Measurements from ENCODE around the gene A2ML1. TPM values are rescaled to one million over a fixed set of nuclear protein-coding genes. Genes with fewer than 3 reads are reported as not detected.
"Not testable (repeated sequence)": the region's sequence is repeated elsewhere in the genome, so short reads cannot be mapped to it uniquely, and the experiment has no call there.

A2ML1 gene
- total RNA-seq, 1 experiment from 2014 or later: not detected

- no peak for DNase-seq
- Histone ChIP-seq H4K20me1 (ENCODE audit: insufficient read depth, low read depth, low read length) (no peaks in the 10 kb centered on the region), H3K9ac (ENCODE audit: low read length) (no peak overlapping the region), H3K36me3 (ENCODE audit: insufficient read depth, low read length) (no peaks in the 10 kb centered on the region), H3K27ac (ENCODE audit: low read length) (no peak overlapping the region), H2AFZ (ENCODE audit: low read length) (no peak overlapping the region), H3K4me3 (ENCODE audit: low read length) (no peak overlapping the region), H3K4me1 (ENCODE audit: low read length) (no peaks in the 10 kb centered on the region), H3K79me2 (ENCODE audit: low read length) (no peaks in the 10 kb centered on the region), H3K9me3 (ENCODE audit: low read length) (no peaks in the 10 kb centered on the region), H3K9me2 (replicated peaks; ENCODE audit: insufficient read depth, low read length) (no peaks in the 10 kb centered on the region), H3K4me2 (ENCODE audit: low read depth, low read length, poor library complexity, severe bottlenecking) (no peak overlapping the region), H3K27me3 (ENCODE audit: low read length) (no peaks in the 10 kb centered on the region)
Measured at GRCh38 chr12:8847435-8847834, 25.0 kb downstream of the A2ML1 start.

- Histone ChIP-seq H3K79me2 (ENCODE audit: low read length) (no peaks in the 10 kb centered on the region), H3K4me2 (ENCODE audit: low read depth, low read length, poor library complexity, severe bottlenecking) (no peak overlapping the region), H4K20me1 (ENCODE audit: insufficient read depth, low read depth, low read length) (no peaks in the 10 kb centered on the region), H3K36me3 (ENCODE audit: insufficient read depth, low read length) (no peaks in the 10 kb centered on the region), H3K4me1 (ENCODE audit: low read length) (no peaks in the 10 kb centered on the region), H3K9me3 (ENCODE audit: low read length) (no peaks in the 10 kb centered on the region), H3K27ac (ENCODE audit: low read length) (no peak overlapping the region), H3K9ac (ENCODE audit: low read length) (no peak overlapping the region), H3K4me3 (ENCODE audit: low read length) (no peak overlapping the region), H2AFZ (ENCODE audit: low read length) (no peak overlapping the region), H3K27me3 (ENCODE audit: low read length) (no peaks in the 10 kb centered on the region), H3K9me2 (replicated peaks; ENCODE audit: insufficient read depth, low read length) (no peaks in the 10 kb centered on the region)
- DNase-seq: no peak
Measured at GRCh38 chr12:8849876-8850275, 27.5 kb downstream of the A2ML1 start.

- no peaks in the 10 kb centered on the region for H3K4me1 ChIP-seq (ENCODE audit: low read length)
- H3K27me3 ChIP-seq (ENCODE audit: low read length): no peaks in the 10 kb centered on the region
- no peaks in the 10 kb centered on the region for H3K9me3 ChIP-seq (ENCODE audit: low read length)
- no peaks in the 10 kb centered on the region for H3K9me2 ChIP-seq (replicated peaks; ENCODE audit: insufficient read depth, low read length)
- no peak overlapping the region for H3K4me3 ChIP-seq (ENCODE audit: low read length)
- no peaks in the 10 kb centered on the region for H3K79me2 ChIP-seq (ENCODE audit: low read length)
- DNase-seq: no peak
- no peak overlapping the region for H3K9ac ChIP-seq (ENCODE audit: low read length)
- no peaks in the 10 kb centered on the region for H4K20me1 ChIP-seq (ENCODE audit: insufficient read depth, low read depth, low read length)
- H3K36me3 ChIP-seq (ENCODE audit: insufficient read depth, low read length): no peaks in the 10 kb centered on the region
- no peak overlapping the region for H3K27ac ChIP-seq (ENCODE audit: low read length)
- no peak overlapping the region for H2AFZ ChIP-seq (ENCODE audit: low read length)
- no peak overlapping the region for H3K4me2 ChIP-seq (ENCODE audit: low read depth, low read length, poor library complexity, severe bottlenecking)
Measured at GRCh38 chr12:8852119-8852518, 29.7 kb downstream of the A2ML1 start.

GRCh38 chr12:8855891-8856290, 33.5 kb downstream of the A2ML1 start:
- Histone ChIP-seq H3K27ac (ENCODE audit: low read length) (no peak overlapping the region), H3K4me3 (ENCODE audit: low read length) (no peak overlapping the region), H3K9ac (ENCODE audit: low read length) (no peak overlapping the region), H3K4me1 (ENCODE audit: low read length) (no peaks in the 10 kb centered on the region), H3K4me2 (ENCODE audit: low read depth, low read length, poor library complexity, severe bottlenecking) (no peak overlapping the region), H4K20me1 (ENCODE audit: insufficient read depth, low read depth, low read length) (no peaks in the 10 kb centered on the region), H3K9me2 (replicated peaks; ENCODE audit: insufficient read depth, low read length) (no peaks in the 10 kb centered on the region), H3K36me3 (ENCODE audit: insufficient read depth, low read length) (no peaks in the 10 kb centered on the region), H3K9me3 (ENCODE audit: low read length) (no peaks in the 10 kb centered on the region), H2AFZ (ENCODE audit: low read length) (peak overlapping the region; percentile 59; the same call in 1 of the 2 replicates), H3K27me3 (ENCODE audit: low read length) (no peaks in the 10 kb centered on the region), H3K79me2 (ENCODE audit: low read length) (no peaks in the 10 kb centered on the region)
- DNase-seq: no peak

GRCh38 chr12:8859448-8859847, 37.0 kb downstream of the A2ML1 start:
- not testable (repeated sequence) for H3K36me3 ChIP-seq (ENCODE audit: insufficient read depth, low read length); H3K79me2 ChIP-seq (ENCODE audit: low read length); H2AFZ ChIP-seq (ENCODE audit: low read length); H3K4me1 ChIP-seq (ENCODE audit: low read length); H3K27me3 ChIP-seq (ENCODE audit: low read length); H3K9me3 ChIP-seq (ENCODE audit: low read length); H3K4me3 ChIP-seq (ENCODE audit: low read length); H3K9ac ChIP-seq (ENCODE audit: low read length); H3K9me2 ChIP-seq (replicated peaks; ENCODE audit: insufficient read depth, low read length); H3K4me2 ChIP-seq (ENCODE audit: low read depth, low read length, poor library complexity, severe bottlenecking); H3K27ac ChIP-seq (ENCODE audit: low read length); H4K20me1 ChIP-seq (ENCODE audit: insufficient read depth, low read depth, low read length); DNase-seq

- no peaks in the 10 kb centered on the region for H3K9me2 ChIP-seq (replicated peaks; ENCODE audit: insufficient read depth, low read length)
- H3K9me3 ChIP-seq (ENCODE audit: low read length): no peaks in the 10 kb centered on the region
- H4K20me1 ChIP-seq (ENCODE audit: insufficient read depth, low read depth, low read length): no peaks in the 10 kb centered on the region
- no peak overlapping the region for H3K4me3 ChIP-seq (ENCODE audit: low read length)
- H3K27me3 ChIP-seq (ENCODE audit: low read length): no peaks in the 10 kb centered on the region
- H3K27ac ChIP-seq (ENCODE audit: low read length): no peak overlapping the region
- peak; percentile 79 for DNase-seq
- H3K36me3 ChIP-seq (ENCODE audit: insufficient read depth, low read length): no peaks in the 10 kb centered on the region
- no peak overlapping the region for H3K4me2 ChIP-seq (ENCODE audit: low read depth, low read length, poor library complexity, severe bottlenecking)
- H3K9ac ChIP-seq (ENCODE audit: low read length): no peak overlapping the region
- no peaks in the 10 kb centered on the region for H3K79me2 ChIP-seq (ENCODE audit: low read length)
- no peaks in the 10 kb centered on the region for H3K4me1 ChIP-seq (ENCODE audit: low read length)
- no peak overlapping the region for H2AFZ ChIP-seq (ENCODE audit: low read length)
Measured at GRCh38 chr12:8860165-8860961, 37.9 kb downstream of the A2ML1 start.

GRCh38 chr12:8866429-8866828, 44.0 kb downstream of the A2ML1 start:
- Histone ChIP-seq H4K20me1 (ENCODE audit: insufficient read depth, low read depth, low read length) (no peaks in the 10 kb centered on the region), H2AFZ (ENCODE audit: low read length) (no peak overlapping the region), H3K4me3 (ENCODE audit: low read length) (no peak overlapping the region), H3K79me2 (ENCODE audit: low read length) (no peaks in the 10 kb centered on the region), H3K27me3 (ENCODE audit: low read length) (no peaks in the 10 kb centered on the region), H3K27ac (ENCODE audit: low read length) (no peak overlapping the region), H3K4me2 (ENCODE audit: low read depth, low read length, poor library complexity, severe bottlenecking) (no peak overlapping the region), H3K36me3 (ENCODE audit: insufficient read depth, low read length) (no peaks in the 10 kb centered on the region), H3K9me2 (replicated peaks; ENCODE audit: insufficient read depth, low read length) (no peaks in the 10 kb centered on the region), H3K9me3 (ENCODE audit: low read length) (no peaks in the 10 kb centered on the region), H3K9ac (ENCODE audit: low read length) (no peak overlapping the region), H3K4me1 (ENCODE audit: low read length) (no peaks in the 10 kb centered on the region)
- DNase-seq: no peak

GRCh38 chr12:8867009-8867408, 44.6 kb downstream of the A2ML1 start:
- Histone ChIP-seq H3K9ac (ENCODE audit: low read length) (no peak overlapping the region), H3K27ac (ENCODE audit: low read length) (no peak overlapping the region), H4K20me1 (ENCODE audit: insufficient read depth, low read depth, low read length) (no peaks in the 10 kb centered on the region), H3K9me2 (replicated peaks; ENCODE audit: insufficient read depth, low read length) (no peaks in the 10 kb centered on the region), H3K4me3 (ENCODE audit: low read length) (no peak overlapping the region), H3K9me3 (ENCODE audit: low read length) (no peaks in the 10 kb centered on the region), H2AFZ (ENCODE audit: low read length) (no peak overlapping the region), H3K4me2 (ENCODE audit: low read depth, low read length, poor library complexity, severe bottlenecking) (no peak overlapping the region), H3K4me1 (ENCODE audit: low read length) (no peaks in the 10 kb centered on the region), H3K27me3 (ENCODE audit: low read length) (no peaks in the 10 kb centered on the region), H3K79me2 (ENCODE audit: low read length) (no peaks in the 10 kb centered on the region), H3K36me3 (ENCODE audit: insufficient read depth, low read length) (no peaks in the 10 kb centered on the region)
- no peak for DNase-seq
